ENCODE measurements around the gene FAM171A2. TPM values are rescaled to one million over a fixed set of nuclear protein-coding genes. Genes with fewer than 3 reads are reported as not detected.

Gene FAM171A2
- total RNA-seq, 1 donor from 2014 or later = 15.0 TPM

GRCh38 chr17:44383363-44383762 lies 19.7 kb upstream of the FAM171A2 start:
- no peak for DNase-seq (ENCODE audit: low read depth)
- H3K4me3 ChIP-seq (ENCODE audit: low read depth, low read length) = no peak overlapping the region
- TF ChIP-seq CTCF (conservative IDR thresholded peaks at IDR 0.05; ENCODE audit: low read depth, low read length) = no peak

- no peak overlapping the region for H3K4me3 ChIP-seq (ENCODE audit: low read depth, low read length)
- TF ChIP-seq CTCF (conservative IDR thresholded peaks at IDR 0.05; ENCODE audit: low read depth, low read length) = no peak
- no peak for DNase-seq (ENCODE audit: low read depth)
Measured at GRCh38 chr17:44382917-44383316, 19.3 kb upstream of the FAM171A2 start.

- no peak overlapping the region for H3K4me3 ChIP-seq (ENCODE audit: low read depth, low read length)
- no peak for TF ChIP-seq CTCF (conservative IDR thresholded peaks at IDR 0.05; ENCODE audit: low read depth, low read length)
- no peak for DNase-seq (ENCODE audit: low read depth)
Measured at GRCh38 chr17:44381810-44382305, 18.2 kb upstream of the FAM171A2 start.

GRCh38 chr17:44380767-44381166 lies 17.1 kb upstream of the FAM171A2 start:
- no peak overlapping the region for H3K4me3 ChIP-seq (ENCODE audit: low read depth, low read length)
- no peak for DNase-seq (ENCODE audit: low read depth)
- no peak for TF ChIP-seq CTCF (conservative IDR thresholded peaks at IDR 0.05; ENCODE audit: low read depth, low read length)

- no peak for DNase-seq (ENCODE audit: low read depth)
- H3K4me3 ChIP-seq (ENCODE audit: low read depth, low read length) = no peak overlapping the region
- TF ChIP-seq CTCF (conservative IDR thresholded peaks at IDR 0.05; ENCODE audit: low read depth, low read length) = no peak
Measured at GRCh38 chr17:44379887-44380286, 16.2 kb upstream of the FAM171A2 start.

- H3K4me3 ChIP-seq (ENCODE audit: low read depth, low read length) = no peak overlapping the region
- DNase-seq (ENCODE audit: low read depth) = no peak
- no peak for TF ChIP-seq CTCF (conservative IDR thresholded peaks at IDR 0.05; ENCODE audit: low read depth, low read length)
Measured at GRCh38 chr17:44378171-44378705, 14.6 kb upstream of the FAM171A2 start.

- no peak overlapping the region for H3K4me3 ChIP-seq (ENCODE audit: low read depth, low read length)
- TF ChIP-seq CTCF (conservative IDR thresholded peaks at IDR 0.05; ENCODE audit: low read depth, low read length) = no peak
- DNase-seq (ENCODE audit: low read depth) = no peak
Measured at GRCh38 chr17:44376779-44377178, 13.1 kb upstream of the FAM171A2 start.

Data from epithelial cell of proximal tubule (primary cell).